ENCODE results near the gene ACP1. TPM values are rescaled to one million over a fixed set of nuclear protein-coding genes. Genes with fewer than 3 reads are reported as not detected.
A peak's percentile ranks its signal among the peaks of the same experiment; 100 is the strongest.

ACP1 gene
- 117 TPM for polyA plus RNA-seq (2012; ENCODE audit: missing spikeins)

DNA sequence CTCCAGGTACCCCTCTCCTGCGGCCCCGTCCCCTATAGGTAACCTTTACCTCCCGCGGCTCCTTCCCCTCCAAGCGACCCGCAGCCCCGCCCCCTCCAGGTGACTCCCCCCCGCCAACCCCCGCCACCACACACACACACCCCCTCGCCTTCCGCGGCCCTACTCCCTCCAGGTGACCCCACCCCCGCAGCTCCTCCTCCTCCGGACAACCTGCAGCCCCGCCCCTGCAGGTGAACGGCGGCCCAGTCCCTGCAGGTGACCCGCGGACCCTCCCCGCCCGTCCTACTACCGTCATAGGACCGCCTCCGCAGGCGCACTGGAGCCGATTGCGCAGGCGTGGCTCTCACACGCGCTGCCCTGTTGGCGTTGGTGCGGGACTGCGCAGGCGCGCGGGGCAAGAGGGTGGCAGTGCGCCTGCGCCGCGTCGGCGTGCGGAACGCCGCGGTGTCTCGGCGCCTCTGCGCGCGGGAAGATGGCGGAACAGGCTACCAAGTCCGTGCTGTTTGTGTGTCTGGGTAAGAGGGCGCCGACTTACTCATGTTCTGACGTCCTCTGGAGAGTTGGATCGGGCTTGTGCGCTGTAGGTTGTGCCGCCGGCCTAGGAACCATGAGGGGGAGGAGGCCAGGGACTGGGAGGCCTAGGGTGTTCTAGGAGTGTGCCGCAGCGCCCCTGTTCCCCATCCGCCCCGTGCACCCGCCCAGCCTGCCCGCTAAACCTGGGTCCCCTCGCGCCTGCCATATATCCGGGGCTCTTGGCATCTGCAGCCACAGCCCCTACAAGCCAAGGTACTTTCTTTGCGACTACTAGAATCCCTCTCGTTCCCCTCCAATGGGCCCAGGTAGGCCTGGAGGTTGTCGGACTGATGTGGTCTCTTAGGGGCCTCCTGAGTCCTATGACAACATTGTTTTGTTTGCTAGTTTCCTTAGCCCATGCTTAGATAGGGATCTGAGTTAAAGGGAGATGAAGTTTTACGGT is at the start of gene ACP1:
ACP1 (plus strand) TSS at position 455 of the 976 bp plus-strand sequence; CDS start at position 473, 18 bp downstream.
- FAIRE-seq = peak; percentile 99
- peak; percentile 95 for DNase-seq (ENCODE audit: insufficient read length)
- TF ChIP-seq POLR2A (IDR thresholded peaks at IDR 0.05; ENCODE audit: low read depth, low read length) (peak; percentile 93), POLR2AphosphoS5 (IDR thresholded peaks at IDR 0.05; ENCODE audit: low read depth, low read length) (peak; percentile 87), TAF1 (IDR thresholded peaks at IDR 0.05; ENCODE audit: borderline replicate concordance, low read depth, low read length) (peak; percentile 82)

DNA sequence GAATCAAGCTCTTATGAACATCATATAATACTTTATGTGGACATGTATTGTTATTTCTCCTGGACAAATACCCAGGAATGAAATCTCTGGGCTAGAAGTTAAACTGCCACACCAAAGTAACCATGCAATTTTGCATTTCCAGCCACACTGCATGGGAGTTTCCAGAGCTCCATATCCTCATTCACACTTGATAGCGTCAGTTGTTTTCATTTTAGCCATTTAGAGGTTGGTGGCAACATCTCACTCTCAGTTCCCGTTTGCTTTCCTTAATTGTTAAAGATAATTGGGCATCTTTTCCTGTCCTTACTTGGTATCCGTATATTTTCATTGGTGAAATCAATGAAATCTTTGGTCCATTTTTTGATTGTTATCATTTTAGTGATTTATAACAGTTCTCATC is 48.7 kb upstream of the ACP1 start:
- FAIRE-seq = no peak

DNA sequence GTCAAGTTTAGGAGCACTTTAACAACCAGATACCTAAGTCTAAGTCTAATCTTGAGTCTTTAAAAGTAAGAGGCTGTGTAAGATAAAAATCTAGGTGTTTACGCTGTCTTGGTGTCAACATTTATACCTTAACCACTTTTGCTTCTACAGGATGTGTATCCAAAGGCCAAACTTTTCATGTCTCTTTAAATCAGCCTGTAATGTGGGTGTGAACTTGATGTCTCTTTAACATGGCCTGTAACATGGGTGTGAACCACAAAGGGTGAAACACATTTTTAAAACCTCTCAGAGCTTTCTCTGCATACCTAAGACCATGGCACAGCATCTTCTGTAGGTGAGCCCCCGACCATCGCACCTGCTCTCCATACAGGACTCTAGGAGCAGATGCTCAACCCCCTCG is 41.3 kb upstream of the ACP1 start:
- no peak for TF ChIP-seq POLR2A (IDR thresholded peaks at IDR 0.05; ENCODE audit: low read depth, low read length)
- TF ChIP-seq TAF1 (IDR thresholded peaks at IDR 0.05; ENCODE audit: borderline replicate concordance, low read depth, low read length) = no peak
- no peak for TF ChIP-seq POLR2AphosphoS5 (IDR thresholded peaks at IDR 0.05; ENCODE audit: low read depth, low read length)
- FAIRE-seq (no peak), DNase-seq (ENCODE audit: insufficient read length) (no peak)

More for the DNA sequence above, 48.7 kb upstream of the ACP1 start:
- TF ChIP-seq POLR2A (IDR thresholded peaks at IDR 0.05; ENCODE audit: low read depth, low read length) (no peak), TAF1 (IDR thresholded peaks at IDR 0.05; ENCODE audit: borderline replicate concordance, low read depth, low read length) (no peak), POLR2AphosphoS5 (IDR thresholded peaks at IDR 0.05; ENCODE audit: low read depth, low read length) (no peak)
- DNase-seq (ENCODE audit: insufficient read length) = no peak

DNA sequence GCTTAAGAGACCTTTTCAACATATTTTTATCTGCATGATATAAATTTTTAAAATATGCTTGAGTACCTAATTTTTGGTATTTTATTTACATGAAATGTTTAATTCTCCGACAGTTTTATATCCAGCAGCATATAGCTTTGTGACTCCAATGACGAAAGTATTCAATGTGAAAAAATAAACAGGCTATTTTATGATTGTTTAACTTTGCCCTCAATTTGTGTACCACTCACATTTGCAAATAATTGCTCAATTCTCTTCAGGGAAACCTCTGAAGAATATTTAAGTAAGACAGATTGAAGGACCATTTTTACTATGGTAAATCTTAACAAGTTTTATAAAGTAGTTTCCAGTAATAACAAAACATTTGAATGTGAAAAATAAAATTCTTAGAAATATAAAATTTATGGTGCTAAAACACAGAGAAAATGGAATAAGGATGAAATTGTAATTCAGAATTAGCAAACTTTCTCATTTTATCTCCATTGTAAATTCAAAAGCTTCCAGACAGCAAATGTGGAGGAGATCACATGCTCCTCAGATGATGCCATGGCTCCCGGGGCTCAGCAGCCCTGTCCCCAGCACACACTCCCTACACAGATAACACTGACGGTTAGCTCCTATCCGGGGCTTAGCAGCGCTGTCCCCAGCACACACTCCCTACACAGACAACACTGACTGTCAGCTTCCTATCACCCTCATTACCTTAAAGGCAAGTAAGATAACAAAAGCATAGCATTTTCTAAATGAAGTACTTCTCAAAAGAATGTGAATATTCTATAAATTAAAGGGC is 40.6 kb upstream of the ACP1 start:
- FAIRE-seq (no peak), DNase-seq (ENCODE audit: insufficient read length) (no peak)
- no peak for TF ChIP-seq TAF1 (IDR thresholded peaks at IDR 0.05; ENCODE audit: borderline replicate concordance, low read depth, low read length)

DNA sequence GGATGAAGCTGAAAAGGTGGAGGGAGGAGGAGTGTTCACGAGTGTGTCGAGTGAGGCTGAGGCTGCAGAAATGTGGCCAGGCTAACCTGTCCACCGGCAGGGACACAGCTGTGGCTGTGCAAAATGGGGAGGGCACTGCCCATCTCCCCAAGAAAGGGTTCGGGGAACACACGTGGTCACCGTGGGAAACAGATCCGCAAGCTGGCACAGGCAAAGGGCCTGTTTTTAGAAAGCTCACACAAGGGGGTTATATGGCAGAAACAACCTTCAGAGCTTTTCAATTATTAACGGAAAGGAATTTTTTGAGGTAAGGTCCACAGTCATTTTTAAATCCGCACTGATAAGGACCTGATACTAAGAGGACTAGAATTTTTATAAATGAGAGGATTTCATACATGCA is 36.6 kb upstream of the ACP1 start:
- TF ChIP-seq POLR2A (IDR thresholded peaks at IDR 0.05; ENCODE audit: low read depth, low read length) = no peak
- TF ChIP-seq TAF1 (IDR thresholded peaks at IDR 0.05; ENCODE audit: borderline replicate concordance, low read depth, low read length) = no peak
- no peak for TF ChIP-seq POLR2AphosphoS5 (IDR thresholded peaks at IDR 0.05; ENCODE audit: low read depth, low read length)
- DNase-seq (ENCODE audit: insufficient read length) = no peak
- FAIRE-seq = no peak

DNA sequence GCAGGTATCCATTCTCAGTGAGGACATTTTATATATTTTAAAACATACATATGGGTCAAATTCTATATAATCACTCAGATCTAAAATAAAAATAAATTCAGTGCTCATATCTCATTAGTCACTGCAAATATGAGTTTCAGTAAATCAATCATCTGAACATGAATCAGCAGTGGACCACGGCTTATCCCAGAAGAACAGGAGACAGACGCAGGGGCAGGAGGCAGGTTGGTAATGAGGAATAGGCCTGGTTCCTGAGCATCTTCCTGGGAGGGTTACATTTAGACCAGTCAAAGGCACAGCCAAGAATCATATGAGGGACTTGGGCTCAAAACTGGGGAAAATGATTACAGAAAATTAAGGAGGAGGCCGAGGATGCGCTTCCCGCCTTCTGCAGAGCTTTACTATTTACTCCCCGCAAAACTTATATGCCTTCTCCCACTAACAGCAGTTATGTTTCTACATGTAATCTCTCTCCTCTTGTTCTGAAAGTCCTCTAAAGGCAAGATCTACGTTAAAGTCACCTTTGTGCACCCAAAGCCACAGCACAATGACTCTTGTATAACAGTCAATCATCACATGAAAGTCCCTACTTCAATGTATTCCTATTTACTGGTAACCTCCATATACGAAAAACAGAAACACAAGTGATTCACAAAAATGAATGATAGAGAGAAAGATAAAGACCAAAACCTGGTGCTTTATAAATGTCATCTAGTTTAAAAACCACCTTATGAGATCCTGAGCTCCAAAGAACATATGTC is 36.0 kb upstream of the ACP1 start:
- no peak for FAIRE-seq
- TF ChIP-seq POLR2AphosphoS5 (IDR thresholded peaks at IDR 0.05; ENCODE audit: low read depth, low read length) (no peak), TAF1 (IDR thresholded peaks at IDR 0.05; ENCODE audit: borderline replicate concordance, low read depth, low read length) (no peak), POLR2A (IDR thresholded peaks at IDR 0.05; ENCODE audit: low read depth, low read length) (no peak)
- DNase-seq (ENCODE audit: insufficient read length) = no peak

DNA sequence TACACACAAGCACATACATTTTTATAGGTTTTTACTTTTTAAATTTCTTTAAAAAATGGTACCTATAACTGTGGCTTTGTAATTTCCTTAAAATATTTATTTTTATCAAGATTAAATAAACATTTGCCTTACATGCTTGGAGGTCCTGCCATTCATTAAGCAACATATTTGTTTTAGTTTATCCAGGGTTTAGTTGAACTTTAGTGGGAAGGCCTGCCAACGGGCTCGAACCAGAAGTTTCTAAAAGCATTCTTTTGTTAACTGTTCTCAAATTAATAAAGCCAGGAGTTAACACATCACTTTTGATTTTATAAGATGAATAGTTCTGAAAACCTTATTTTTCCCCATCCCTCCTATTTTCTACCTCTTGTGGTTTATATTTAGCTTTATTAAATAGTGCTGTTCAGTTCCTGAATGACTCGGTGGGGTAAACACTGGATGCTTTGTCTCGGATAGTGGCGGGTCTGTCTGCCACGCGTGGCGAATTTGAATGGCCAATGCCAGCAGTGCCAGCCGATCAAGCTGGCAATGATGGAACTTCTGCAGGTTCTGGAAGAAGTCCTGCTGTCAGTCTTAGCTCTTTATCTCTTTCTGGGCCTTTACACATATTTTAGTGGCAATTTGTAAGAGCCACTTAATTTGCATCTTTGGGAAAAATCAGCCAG is 33.1 kb upstream of the ACP1 start:
- no peak for TF ChIP-seq POLR2AphosphoS5 (IDR thresholded peaks at IDR 0.05; ENCODE audit: low read depth, low read length)
- TF ChIP-seq TAF1 (IDR thresholded peaks at IDR 0.05; ENCODE audit: borderline replicate concordance, low read depth, low read length) = no peak
- no peak for TF ChIP-seq POLR2A (IDR thresholded peaks at IDR 0.05; ENCODE audit: low read depth, low read length)
- DNase-seq (ENCODE audit: insufficient read length) = no peak
- no peak for FAIRE-seq

DNA sequence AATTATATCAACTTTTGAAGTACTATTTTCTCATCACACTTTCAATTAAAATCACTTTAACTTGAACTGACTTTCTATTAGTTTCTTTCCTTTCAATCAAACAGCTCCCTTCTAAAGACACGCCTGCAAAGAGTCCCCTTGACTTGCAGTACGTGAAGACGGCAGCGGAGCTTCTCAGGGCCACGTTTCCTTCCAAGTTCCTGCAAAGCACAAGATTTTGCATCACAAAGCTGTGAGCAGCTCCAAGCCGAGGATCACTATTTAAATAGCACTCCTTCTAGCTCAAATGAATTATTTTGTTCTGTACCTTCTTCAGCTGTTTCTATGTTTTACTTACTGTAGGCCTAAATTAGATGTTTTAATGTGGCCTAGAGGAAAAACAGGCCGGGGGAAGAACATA is 31.7 kb upstream of the ACP1 start:
- DNase-seq (ENCODE audit: insufficient read length) (no peak), FAIRE-seq (no peak)
- no peak for TF ChIP-seq POLR2AphosphoS5 (IDR thresholded peaks at IDR 0.05; ENCODE audit: low read depth, low read length)
- TF ChIP-seq TAF1 (IDR thresholded peaks at IDR 0.05; ENCODE audit: borderline replicate concordance, low read depth, low read length) = no peak
- no peak for TF ChIP-seq POLR2A (IDR thresholded peaks at IDR 0.05; ENCODE audit: low read depth, low read length)

DNA sequence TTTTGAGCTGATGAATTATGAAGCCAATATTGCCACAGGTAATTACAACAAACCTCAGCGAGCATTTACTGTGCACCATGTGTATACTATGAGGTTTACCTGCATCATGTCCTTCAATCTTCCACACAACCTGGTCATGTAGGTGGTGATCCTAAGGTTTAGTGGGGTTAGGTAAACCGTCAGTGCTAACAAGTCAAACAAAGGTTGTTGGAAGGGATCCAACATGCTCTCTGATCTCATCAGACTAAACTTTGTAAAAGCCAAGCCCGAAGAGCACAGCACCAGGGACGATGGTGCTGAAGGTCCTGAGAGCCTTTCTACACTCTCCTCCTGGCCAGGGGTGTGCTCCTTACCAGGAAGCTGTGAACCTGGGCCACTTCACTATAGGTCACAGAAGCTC is 30.3 kb upstream of the ACP1 start:
- TF ChIP-seq POLR2A (IDR thresholded peaks at IDR 0.05; ENCODE audit: low read depth, low read length) (no peak), POLR2AphosphoS5 (IDR thresholded peaks at IDR 0.05; ENCODE audit: low read depth, low read length) (no peak), TAF1 (IDR thresholded peaks at IDR 0.05; ENCODE audit: borderline replicate concordance, low read depth, low read length) (no peak)
- no peak for DNase-seq (ENCODE audit: insufficient read length)
- FAIRE-seq = no peak

DNA sequence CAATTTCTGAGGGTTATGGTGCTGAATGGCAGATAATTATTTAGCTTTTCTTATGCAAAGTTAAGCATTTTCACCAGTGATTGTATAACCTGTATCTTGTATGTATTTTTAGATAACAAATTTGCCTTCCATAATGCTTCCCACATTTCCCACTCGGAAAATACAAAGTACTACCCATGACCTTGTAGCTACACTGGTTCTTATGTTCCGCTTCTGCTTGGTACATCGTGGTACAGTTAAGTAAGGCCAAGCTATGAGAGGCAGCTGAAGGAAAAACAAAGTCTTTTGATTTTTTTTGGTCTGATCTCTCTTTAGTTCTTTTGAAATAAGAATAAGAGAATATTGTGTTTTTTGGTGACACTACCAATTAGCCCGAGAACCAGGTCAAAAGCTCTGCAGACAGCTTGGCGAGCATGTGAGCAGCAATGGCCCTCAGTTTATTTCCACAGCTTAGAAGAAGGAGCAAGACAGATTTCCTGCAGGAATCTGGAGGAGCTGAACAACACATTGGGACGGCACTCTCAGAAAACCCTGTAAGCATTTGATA is 27.7 kb upstream of the ACP1 start:
- DNase-seq (ENCODE audit: insufficient read length) (no peak), FAIRE-seq (no peak)
- TF ChIP-seq TAF1 (IDR thresholded peaks at IDR 0.05; ENCODE audit: borderline replicate concordance, low read depth, low read length) = no peak

Measured in GM12892 (cell line).